ENCODE results near the gene TAC4. TPM values are rescaled to one million over a fixed set of nuclear protein-coding genes. Genes with fewer than 3 reads are reported as not detected.

Gene TAC4
- total and polyA plus RNA-seq, 10 donors, result not detected

GRCh38 chr17:49854126-49854525 is 6.3 kb upstream of the TAC4 start:
- Histone ChIP-seq H3K9me3 (no peaks in the 10 kb centered on the region), H3K4me1 (peaks cover 8 to 26% (median 16%) of the 10 kb centered on the region in 6 donors), H3K27me3 (replicated peaks in 1 of 7) (peaks cover 0 to 24% (median 0%) of the 10 kb centered on the region in 7 donors), H3K36me3 (no peaks in the 10 kb centered on the region), H3K4me3 (no peak overlapping the region), H3K27ac (no peak overlapping the region)
- TF ChIP-seq POLR2A (IDR thresholded peaks at IDR 0.05), result no peak
- intact Hi-C loops (cut with DNase I; ENCODE audit: low total_unique reads), result loop anchor here (5.0 to 10.0 kb wide), 2 partner anchors 149 to 282 kb away; partner anchors contain the start of gene SLC35B1
- DNase-seq, result no peak
- WGBS, 5 donors, result 74 to 85% (median 76%) methylated on average over 5 of the region's 5 CpGs

GRCh38 chr17:49853470-49854015 is 5.7 kb upstream of the TAC4 start:
- 77 to 86% (median 84%) methylated on average over 8 to 10 of the region's 10 CpGs for WGBS, 5 donors
- H3K4me3 ChIP-seq, result no peak overlapping the region
- peaks cover 8 to 26% (median 16%) of the 10 kb centered on the region in 6 donors for H3K4me1 ChIP-seq
- no peaks in the 10 kb centered on the region for H3K9me3 ChIP-seq
- H3K36me3 ChIP-seq, result no peaks in the 10 kb centered on the region
- no peak overlapping the region for H3K27ac ChIP-seq
- no peak for TF ChIP-seq POLR2AphosphoS5 (IDR thresholded peaks at IDR 0.05)
- intact Hi-C loops (cut with DNase I; ENCODE audit: low total_unique reads), result loop anchor here (5.0 to 10.0 kb wide), 2 partner anchors 149 to 281 kb away; partner anchors contain the start of gene SLC35B1
- DNase-seq, result no peak
- peaks cover 0 to 18% (median 0%) of the 10 kb centered on the region in 7 donors for H3K27me3 ChIP-seq (replicated peaks in 1 of 7)

GRCh38 chr17:49851387-49852291 is 3.8 kb upstream of the TAC4 start:
- DNase-seq, result peak; percentile 91
- Histone ChIP-seq H3K27me3 (replicated peaks in 1 of 7) (peaks cover 0 to 16% (median 0%) of the 10 kb centered on the region in 7 donors), H3K9me3 (no peaks in the 10 kb centered on the region), H3K4me3 (peak overlapping the region; percentile 45 to 75 (median 54)), H3K4me1 (peaks cover 8 to 32% (median 16%) of the 10 kb centered on the region in 6 donors), H3K36me3 (peaks cover 0 to 7% (median 0%) of the 10 kb centered on the region in 6 donors), H3K27ac (peak overlapping the region; percentile 35 to 74 (median 56))
- 6 to 12% (median 8%) methylated on average over 36 to 55 of the region's 55 CpGs for WGBS, 5 donors
- intact Hi-C loops (cut with DNase I; ENCODE audit: low total_unique reads), result loop anchor here (5.0 to 10.0 kb wide), 2 partner anchors 147 to 279 kb away; partner anchors contain the start of gene SLC35B1
- TF ChIP-seq CTCF (IDR thresholded peaks at IDR 0.05 in 8 of 11, conservative IDR thresholded peaks at IDR 0.05 in 3 of 11), result peak; percentile 41 to 84 (median 71)
- TF ChIP-seq POLR2A (IDR thresholded peaks at IDR 0.05), result no peak
- TF ChIP-seq POLR2AphosphoS5 (IDR thresholded peaks at IDR 0.05), result peak; percentile 46 to 73 (median 63)

GRCh38 chr17:49850772-49851386 is 3.0 kb upstream of the TAC4 start:
- Histone ChIP-seq H3K4me3 (peak overlapping the region; percentile 45 to 75 (median 54)), H3K27me3 (replicated peaks in 1 of 7) (peaks cover 0 to 16% (median 0%) of the 10 kb centered on the region in 7 donors), H3K36me3 (peaks cover 0 to 14% (median 0%) of the 10 kb centered on the region in 6 donors), H3K9me3 (no peaks in the 10 kb centered on the region), H3K27ac (peak overlapping the region in 7 of 8 donors; percentile 44 to 74 (median 58)), H3K4me1 (peaks cover 10 to 40% (median 19%) of the 10 kb centered on the region in 6 donors)
- peak; percentile 32 to 77 (median 60) for TF ChIP-seq POLR2AphosphoS5 (IDR thresholded peaks at IDR 0.05)
- no peak for TF ChIP-seq POLR2A (IDR thresholded peaks at IDR 0.05)
- DNase-seq, result peak; percentile 82
- WGBS, 5 donors, result 1 to 3% (median 2%) methylated on average over 48 to 61 of the region's 61 CpGs
- intact Hi-C loops (cut with DNase I; ENCODE audit: low total_unique reads), result loop anchor here (5.0 to 10.0 kb wide), 2 partner anchors 146 to 279 kb away; partner anchors contain the start of gene SLC35B1

- Histone ChIP-seq H3K4me3 (peak overlapping the region in 1 of 8 donors; percentile 56), H3K36me3 (peaks cover 0 to 16% (median 0%) of the 10 kb centered on the region in 6 donors), H3K9me3 (no peaks in the 10 kb centered on the region), H3K27me3 (replicated peaks in 1 of 7) (peaks cover 0 to 16% (median 0%) of the 10 kb centered on the region in 7 donors), H3K27ac (peak overlapping the region in 1 of 8 donors; percentile 66), H3K4me1 (peaks cover 10 to 46% (median 24%) of the 10 kb centered on the region in 6 donors)
- 81 to 93% (median 85%) methylated on average over 4 to 5 of the region's 5 CpGs for WGBS, 5 donors
- DNase-seq, result no peak
- TF ChIP-seq POLR2AphosphoS5 (IDR thresholded peaks at IDR 0.05) (no peak), POLR2A (IDR thresholded peaks at IDR 0.05) (no peak), CTCF (IDR thresholded peaks at IDR 0.05 in 8 of 11, conservative IDR thresholded peaks at IDR 0.05 in 3 of 11) (no peak)
- intact Hi-C loops (cut with DNase I; ENCODE audit: low total_unique reads), result loop anchor here (5.0 to 10.0 kb wide), 2 partner anchors 145 to 278 kb away; partner anchors contain the start of gene SLC35B1
These were observed 2.3 kb upstream of the TAC4 start for GRCh38 chr17:49850218-49850610.
